GM12872 (cell line): Measurements from ENCODE around the gene LARP1.

Experiments
- TF ChIP-seq, protein P1 (sequence below): IDR thresholded peaks from 3 replicates; pipeline ENCODE4 v1.5.1; 2011; ENCODE audit warnings: low read depth, mild to moderate bottlenecking, low read length, moderate library complexity; ENCODE audit not compliant: insufficient read depth

LARP1 gene

DNA sequence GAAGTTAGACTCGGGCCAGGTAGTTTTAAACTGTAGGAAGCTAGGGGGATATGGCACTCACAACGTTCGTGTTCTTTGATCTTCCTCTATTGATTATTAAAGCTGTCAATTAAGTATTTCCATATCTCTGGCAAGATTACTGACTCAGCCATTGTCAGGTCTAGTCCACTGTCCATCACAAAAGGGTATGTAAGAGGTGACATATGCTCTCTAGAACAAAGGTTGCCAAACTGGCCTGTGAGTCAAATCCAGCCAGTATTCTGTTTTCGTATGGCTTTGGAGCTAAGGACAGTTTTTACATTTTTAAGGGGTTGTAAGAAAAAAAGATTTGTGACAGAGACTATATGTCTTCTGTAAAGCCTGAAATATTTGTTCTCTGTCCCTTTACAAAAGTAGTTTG lies 51.0 kb downstream of the LARP1 start:
- TF ChIP-seq, protein P1, sequence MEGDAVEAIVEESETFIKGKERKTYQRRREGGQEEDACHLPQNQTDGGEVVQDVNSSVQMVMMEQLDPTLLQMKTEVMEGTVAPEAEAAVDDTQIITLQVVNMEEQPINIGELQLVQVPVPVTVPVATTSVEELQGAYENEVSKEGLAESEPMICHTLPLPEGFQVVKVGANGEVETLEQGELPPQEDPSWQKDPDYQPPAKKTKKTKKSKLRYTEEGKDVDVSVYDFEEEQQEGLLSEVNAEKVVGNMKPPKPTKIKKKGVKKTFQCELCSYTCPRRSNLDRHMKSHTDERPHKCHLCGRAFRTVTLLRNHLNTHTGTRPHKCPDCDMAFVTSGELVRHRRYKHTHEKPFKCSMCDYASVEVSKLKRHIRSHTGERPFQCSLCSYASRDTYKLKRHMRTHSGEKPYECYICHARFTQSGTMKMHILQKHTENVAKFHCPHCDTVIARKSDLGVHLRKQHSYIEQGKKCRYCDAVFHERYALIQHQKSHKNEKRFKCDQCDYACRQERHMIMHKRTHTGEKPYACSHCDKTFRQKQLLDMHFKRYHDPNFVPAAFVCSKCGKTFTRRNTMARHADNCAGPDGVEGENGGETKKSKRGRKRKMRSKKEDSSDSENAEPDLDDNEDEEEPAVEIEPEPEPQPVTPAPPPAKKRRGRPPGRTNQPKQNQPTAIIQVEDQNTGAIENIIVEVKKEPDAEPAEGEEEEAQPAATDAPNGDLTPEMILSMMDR: no peak

DNA sequence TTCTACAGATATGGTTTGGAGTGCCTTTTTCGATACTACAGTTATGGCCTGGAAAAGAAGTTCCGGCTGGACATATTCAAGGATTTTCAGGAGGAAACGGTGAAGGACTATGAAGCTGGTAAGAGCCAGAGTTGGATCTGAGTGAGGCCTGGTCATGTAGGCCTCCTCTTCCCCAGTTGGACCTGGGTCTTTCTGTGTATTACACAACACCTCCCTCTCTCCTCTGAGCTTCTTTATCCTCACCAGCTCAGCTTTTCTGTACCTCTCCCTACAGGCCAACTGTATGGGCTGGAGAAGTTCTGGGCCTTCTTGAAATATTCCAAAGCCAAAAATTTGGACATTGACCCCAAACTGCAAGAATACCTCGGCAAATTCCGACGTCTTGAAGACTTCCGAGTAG lies 56.1 kb downstream of the LARP1 start:
- TF ChIP-seq, protein P1: no peak

DNA sequence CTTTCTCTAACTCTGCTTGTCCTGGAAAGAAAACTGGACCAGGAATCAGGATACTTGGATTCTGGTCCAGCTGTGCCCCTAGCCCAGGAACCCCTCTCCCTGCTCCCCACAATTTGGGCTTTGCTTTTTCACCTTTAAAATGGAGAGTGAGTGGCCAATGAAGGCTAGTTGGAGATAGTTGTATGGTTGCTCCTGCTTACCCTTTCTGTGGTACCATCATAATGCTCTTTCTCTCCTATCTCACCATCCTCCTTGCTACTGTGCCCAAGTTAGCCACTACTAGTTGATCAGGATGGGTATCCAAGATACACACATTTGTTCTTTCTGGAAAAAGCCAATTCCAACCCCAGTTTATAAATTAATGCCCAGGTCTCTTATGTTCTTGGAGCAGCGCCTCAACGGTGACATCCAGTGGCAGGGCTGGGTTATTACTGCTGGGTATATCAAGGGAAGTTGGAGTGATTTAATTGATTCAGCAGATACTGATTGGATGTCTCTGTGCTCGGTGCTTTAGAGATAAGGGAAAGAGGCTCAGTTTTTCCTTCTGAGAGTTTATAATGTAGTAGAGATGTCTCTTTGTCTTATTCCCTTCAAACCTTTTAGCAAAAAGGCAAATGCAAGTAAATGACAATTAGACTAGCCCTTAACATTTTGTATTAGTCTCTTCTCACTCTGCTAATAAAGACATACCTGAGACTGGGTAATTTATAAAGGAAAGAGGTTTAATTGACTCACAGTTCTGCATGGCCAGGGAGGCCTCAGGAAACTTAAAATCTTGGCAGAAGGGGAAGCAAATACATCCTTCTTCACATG lies 56.7 kb downstream of the LARP1 start:
- TF ChIP-seq, protein P1: peak; percentile 78

DNA sequence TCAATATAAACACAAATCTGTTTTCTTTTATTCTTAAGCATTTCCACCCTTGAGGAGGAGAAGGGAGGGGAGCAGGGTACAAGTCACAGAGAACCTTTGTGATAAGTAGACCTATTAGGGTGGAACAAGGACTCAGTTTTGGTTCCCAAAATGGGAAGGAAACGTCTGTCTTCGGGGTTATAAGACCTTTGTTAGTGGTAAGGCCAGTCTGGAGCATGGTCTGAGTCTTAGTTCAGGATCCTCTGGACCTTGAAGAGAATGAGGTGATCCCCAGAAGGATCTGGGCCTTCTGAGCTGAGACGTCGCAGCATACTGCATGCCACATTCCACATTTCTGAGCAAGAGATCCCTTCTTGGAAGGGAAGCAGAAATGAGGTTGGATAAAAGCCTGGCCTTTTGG lies 58.0 kb downstream of the LARP1 start:
- TF ChIP-seq, protein P1: no peak

DNA sequence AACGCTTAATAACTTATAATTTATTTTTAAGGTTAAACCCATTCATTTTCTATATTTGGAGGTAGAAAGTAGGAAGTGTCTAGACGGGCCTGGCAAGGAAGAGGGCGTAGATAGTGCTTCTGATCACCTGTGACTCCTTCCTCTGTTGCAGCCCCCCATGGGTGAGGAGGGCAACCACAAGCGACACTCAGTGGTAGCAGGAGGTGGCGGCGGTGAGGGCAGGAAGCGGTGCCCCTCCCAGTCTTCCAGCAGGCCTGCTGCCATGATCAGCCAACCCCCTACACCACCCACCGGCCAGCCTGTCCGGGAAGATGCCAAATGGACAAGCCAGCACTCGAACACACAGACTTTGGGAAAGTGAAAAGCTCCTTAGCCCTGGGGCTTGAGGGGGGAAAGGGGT lies 58.6 kb downstream of the LARP1 start:
- TF ChIP-seq, protein P1: no peak

DNA sequence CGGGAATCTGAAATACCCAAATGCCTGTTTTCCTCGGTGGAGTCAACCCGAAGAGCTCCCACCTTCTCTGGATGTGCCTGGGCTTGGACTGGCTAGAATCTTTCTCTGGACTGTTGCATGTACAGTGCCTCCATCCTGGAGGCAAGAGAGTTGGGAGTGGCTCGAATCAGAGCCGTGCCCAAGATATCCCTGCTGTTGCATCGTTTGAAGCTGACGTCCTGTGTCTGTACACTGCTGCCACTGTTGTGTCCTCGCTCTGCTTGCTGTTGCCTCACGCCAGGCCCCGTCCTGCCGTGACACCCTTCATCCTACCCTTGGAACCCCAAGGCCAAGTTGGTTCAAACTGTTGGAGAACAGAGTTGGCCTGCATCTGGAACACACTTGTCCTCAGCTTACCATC lies 59.8 kb downstream of the LARP1 start:
- TF ChIP-seq, protein P1: no peak

DNA sequence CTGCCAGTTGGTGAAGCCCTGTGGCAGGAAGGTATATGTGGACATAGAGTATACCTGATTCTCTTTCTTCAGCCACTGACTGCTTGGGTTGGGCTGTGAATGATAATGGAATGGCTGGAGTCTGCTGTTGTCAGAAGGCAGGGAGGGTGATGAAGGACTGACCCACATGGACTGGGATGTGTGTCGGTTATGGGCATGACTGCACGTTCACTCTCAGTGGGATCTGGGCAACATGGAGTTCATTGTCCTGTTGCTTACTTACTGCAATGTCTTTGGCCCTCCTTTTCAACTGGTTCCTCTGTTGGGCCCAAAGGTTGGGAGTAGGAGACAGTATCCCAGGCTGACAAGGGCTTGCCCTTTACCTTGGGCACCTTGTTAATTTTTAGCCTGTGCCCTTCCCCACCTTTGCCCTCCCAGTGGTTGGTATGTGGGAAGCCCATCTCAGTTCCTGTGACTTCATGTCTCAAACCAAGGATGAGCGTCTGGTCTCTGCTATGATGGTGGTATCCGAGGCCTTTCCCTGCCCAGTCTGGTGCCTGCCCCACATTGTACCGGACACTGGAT lies 60.6 kb downstream of the LARP1 start:
- TF ChIP-seq, protein P1: no peak
